MV-4-11 (cell line): Measurements from ENCODE around the gene CAVIN2.

Experiments
- DNase-seq: peaks from one replicate; lab custom pipeline; 2025; lab: John Stamatoyannopoulos, UW

CAVIN2 gene, protein sequence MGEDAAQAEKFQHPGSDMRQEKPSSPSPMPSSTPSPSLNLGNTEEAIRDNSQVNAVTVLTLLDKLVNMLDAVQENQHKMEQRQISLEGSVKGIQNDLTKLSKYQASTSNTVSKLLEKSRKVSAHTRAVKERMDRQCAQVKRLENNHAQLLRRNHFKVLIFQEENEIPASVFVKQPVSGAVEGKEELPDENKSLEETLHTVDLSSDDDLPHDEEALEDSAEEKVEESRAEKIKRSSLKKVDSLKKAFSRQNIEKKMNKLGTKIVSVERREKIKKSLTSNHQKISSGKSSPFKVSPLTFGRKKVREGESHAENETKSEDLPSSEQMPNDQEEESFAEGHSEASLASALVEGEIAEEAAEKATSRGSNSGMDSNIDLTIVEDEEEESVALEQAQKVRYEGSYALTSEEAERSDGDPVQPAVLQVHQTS

DNA sequence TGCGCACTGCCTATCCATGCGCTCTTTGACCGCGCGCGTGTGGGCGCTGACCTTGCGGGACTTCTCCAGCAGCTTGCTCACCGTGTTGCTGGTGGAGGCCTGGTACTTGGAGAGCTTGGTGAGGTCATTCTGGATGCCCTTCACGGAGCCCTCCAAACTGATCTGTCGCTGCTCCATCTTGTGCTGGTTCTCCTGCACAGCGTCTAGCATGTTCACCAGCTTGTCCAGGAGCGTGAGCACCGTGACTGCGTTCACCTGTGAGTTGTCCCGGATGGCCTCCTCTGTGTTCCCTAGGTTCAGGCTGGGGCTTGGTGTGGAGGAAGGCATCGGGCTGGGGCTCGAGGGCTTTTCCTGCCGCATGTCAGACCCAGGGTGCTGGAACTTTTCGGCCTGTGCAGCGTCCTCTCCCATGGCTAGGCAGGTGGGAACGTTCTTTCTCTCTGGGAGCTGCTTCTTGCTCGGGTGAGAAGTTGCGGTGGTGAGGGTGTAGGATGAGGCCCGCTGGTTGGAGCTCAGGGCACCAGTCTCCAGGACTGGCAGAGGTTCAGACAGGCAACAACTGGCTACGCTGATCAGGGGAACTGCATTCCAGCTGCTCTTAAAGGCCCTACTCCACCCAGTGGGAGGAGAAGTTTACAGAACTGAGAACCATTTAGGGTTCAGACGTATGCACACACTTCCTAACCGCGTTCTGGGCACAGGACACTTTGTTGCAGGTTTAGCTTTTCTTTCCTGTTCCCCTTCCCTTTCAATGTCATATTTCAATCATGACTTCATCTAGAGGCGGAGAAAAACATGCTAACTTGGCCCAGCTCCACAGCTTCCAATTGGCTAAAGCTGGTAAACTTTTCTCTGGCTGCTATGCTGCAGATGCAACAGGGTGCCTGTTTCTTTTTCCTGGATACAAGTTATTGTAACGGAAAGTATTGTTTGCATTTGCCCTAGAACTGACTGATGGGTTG is at the start of gene CAVIN2:
Gene CAVIN2 (minus strand): TSS at position 574 of the 962 bp plus-strand sequence. CDS start 163 bp downstream, at position 411.
- peak; percentile 76 for DNase-seq

DNA sequence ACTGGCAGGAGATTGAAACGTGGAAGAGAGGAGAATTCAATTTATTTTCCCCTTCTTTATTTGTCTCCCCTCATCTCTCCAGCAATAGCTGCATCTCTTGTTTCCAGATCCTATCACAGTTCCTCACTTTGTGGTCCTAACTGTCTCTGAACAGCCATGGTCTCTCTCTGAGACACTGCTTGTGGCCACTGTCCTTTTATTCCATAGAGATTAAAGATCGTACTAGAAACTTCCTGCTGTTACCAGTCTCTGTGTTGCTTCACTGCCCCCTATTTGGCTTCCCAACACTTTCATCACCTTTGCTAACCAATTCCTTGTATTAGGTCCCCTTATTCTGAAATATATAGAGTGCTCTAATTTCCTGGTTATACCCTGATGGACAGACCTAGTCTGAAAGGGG is 48.9 kb upstream of the CAVIN2 start:
- no peak for DNase-seq

DNA sequence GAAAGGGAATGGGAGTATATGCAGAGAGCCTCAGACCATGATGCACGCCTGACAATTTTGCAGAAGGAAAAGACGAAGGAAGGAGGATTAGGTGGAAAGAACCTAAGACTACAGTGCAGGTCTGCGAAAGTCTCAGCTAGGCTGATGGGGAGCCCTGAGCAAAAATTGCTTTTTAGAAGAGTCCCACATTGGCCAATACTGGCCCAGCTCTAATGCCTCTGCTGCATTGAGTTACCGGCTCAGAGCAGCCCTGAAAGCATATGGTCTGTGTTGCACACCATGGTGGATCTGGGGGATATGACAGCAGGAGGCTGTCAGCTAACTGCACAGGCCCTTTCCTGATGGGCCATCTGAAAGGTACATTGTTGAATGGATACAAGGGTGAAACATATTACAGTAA is 48.3 kb upstream of the CAVIN2 start:
- DNase-seq = no peak

DNA sequence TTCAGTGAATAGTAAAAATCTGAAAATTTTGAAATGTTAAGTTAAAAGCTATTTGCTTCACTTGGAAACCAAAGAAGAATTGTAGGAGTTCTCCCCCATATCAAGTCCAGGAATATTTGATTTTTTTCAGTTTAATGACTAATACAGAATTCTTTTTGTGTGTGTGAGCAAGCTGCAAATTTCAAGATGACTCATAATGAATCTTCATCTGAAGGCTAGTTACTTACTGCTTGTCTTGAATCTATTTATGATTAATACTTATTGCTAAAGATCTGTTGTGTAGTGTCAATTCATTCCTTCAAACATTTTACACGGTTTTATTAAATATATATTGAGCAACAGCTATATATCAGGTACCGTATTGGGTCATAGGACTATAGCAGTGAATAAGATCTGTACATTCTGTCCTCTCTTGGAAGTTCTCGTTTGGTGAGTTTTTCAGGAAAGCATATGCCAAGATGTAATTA is 47.8 kb upstream of the CAVIN2 start:
- no peak for DNase-seq

DNA sequence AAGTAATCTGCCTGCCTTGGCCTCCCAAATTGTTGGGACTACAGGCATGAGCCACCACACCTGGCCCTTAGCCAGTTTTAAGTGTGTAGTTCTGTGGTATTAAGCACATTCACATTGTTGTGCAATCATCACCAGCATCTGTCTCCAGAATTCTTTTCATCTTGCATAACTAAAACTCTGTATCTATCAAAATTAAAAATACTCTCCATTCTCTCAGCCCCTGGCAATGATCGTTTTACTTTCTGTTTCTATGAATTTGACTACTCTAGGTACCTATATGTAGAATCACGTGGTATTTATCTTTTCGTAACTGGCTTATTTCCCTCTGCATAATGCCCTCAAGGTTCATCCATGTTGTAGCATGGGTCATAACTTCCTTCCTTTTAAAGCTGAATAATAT is 45.5 kb upstream of the CAVIN2 start:
- peak; percentile 57 for DNase-seq

DNA sequence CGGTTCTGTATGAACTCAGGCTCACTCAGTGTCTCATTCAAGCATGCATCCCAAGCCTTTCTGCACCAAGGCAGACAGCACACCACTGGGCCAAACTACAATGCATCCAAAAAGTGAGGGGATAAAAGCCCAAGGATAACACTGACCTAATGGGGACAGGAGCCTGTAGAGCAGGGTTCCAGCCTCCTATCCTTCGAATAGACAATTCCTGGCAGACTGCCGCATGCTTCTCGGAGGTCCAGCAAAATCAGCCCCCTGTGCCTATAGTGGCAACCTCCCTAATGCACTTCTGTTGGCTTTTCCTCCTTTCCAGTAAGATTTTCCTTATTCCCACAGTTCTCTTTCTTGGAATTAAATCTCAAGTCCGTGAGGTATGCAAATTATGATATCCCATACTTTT is 44.8 kb upstream of the CAVIN2 start:
- no peak for DNase-seq

DNA sequence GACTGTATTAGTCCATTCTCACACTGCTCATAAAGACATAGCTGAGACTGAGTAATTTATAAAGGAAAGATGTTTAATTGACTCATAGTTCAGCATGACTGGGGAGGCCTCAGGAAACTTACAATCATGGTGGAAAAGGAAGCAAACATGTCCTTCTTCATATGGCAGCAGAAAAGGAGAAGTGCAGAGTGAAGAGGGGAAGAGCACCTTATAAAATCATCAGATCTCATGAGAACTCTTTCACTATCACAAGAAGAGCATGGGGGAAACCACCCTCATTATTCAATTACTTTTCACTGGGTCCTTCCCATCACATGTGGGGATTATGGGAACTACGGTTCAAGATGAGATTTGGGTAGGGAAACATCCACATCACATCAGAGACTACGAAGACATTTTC is 43.0 kb upstream of the CAVIN2 start:
- peak; percentile 28 for DNase-seq

DNA sequence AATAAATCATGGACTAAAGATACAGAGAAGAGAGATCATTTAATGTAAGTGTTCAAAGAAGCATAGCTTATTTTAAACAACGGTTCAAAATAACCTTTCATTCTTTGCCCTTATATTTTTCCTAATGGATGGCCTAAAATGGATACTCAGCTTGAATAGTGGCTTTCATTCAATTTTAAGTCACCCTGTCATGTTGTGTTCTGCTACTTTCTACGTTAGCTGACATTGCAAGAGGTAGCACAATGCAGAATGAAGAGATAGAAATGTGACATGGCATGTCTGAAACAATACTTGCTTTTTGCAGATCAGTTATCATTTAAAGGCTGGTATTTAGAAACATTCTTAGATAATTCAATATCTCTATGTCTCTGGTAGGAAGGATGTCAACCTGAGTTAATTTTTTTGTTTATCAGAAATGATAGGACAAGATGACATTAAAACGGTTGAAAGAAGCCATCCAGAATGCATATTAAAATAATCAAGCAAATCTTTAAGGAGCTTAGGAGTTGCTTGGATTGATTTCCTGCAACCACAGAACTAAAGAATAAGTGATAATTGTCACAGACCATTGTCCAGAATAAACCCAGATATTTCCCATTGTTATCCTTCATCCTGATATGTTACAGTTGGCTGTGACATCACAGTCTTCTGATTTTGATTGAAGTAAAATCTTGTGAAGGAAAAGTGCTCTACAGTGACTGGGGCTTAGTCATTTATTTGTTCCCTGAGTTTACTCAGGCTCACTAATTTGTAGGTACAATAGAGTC is 41.7 kb upstream of the CAVIN2 start:
- DNase-seq = no peak

DNA sequence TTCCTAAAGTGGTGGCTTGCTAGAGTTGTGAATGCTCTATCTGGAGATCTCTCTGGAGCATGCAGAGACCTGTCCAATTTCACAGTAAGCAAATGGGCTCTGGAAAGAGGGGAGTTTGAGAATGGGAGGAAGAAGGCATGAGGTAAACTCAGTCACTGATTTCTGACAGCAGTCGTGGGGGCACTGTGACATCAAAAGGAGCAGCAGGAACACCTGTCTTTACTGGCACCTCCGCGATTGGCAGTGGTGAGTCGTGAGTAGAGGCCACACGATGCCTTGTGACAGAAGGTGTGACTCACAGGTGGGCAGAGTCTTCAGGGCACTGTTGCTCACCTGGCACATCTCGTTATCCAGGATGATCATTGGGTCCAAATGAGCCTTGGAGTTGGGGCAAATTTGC is 38.8 kb upstream of the CAVIN2 start:
- no peak for DNase-seq

DNA sequence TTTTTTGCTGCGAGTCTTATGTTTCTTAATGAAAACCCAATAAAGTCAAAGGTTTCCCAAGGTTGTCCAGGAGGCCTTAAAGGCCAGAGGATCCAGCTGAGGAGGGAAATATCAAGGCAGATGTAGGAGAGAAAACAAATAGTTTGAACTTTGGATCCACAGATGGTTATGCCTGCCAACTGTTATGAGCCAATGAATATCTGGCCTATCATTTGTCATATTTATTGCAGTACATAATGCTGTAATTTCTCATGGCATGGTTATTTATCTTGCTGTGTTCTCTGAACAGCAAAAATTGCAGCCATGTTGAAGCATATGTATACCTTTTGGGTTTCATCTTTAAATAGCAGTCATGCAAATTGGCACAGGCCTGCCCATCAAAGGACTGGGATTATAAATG is 38.2 kb upstream of the CAVIN2 start:
- DNase-seq = no peak

DNA sequence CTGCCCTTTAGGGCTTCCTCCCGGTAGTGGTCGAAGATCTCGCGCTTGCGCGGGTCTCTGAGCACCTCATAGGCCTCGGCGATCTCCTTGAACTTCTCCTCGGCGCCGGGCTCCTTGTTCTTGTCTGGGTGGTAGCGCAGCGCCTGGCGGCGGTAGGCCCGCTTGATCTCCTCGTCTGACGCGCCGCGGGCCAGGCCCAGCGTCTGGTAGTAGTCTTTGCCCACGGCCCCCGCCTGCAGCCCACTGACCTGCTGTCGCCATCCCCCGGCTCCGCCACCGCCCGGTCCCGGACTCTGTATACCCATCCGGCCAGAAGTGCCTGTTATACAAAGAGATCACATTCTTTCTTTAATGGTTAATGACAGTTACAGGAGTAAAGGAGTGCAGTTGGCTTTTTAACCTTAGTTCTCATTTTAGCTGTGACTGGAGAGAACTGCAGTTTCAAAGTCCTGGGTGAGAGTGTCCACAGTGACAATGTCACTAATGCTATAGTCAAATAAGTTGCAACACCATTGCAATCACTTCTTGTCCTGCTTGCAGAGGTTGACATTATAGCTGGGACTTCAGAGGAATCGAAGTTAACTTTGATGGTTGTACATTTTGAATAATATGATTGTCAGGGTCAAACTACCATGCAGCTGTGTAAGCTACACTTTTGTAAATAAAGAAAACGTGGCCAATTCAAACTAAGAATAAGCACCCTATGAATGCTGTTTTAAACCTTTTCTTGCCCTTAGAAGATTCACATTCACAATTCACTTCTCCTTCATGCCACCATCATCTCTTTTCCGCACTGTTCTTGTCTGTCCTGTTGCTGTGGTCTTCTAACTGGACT is 35.3 kb upstream of the CAVIN2 start:
- DNase-seq = no peak

DNA sequence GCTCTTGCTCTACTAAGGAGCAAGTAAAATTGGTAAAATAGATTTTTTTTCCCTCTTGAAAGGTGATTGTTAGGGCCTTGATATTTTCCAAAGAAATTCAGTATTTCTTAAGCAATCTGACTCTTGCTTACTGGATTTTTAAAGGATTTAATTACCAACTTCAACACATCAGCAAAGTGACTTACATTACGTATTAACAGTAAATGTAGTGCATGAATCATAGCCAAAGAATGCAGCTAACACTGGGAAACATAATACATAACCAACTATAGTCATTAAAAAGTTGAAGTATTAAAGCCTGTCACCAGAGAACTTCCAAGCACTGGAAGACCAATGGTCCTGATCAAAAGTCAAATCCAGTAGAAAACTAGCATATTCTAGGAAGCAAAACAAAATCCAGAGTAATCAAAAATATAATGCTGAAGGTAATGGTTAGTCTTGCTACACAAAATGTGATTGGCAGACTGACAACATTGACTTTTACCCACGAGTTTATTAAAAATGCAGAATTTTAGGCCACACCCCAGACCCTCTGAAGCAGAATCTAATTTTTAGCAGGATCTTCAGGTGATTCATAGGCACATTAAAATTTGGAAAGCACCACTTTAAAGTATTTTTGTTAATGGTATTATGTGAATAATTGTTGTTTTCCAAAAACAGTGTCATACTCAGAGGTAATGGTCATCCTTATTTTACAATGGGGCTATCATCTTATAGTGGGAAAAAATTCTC is 31.8 kb upstream of the CAVIN2 start:
- DNase-seq = no peak

DNA sequence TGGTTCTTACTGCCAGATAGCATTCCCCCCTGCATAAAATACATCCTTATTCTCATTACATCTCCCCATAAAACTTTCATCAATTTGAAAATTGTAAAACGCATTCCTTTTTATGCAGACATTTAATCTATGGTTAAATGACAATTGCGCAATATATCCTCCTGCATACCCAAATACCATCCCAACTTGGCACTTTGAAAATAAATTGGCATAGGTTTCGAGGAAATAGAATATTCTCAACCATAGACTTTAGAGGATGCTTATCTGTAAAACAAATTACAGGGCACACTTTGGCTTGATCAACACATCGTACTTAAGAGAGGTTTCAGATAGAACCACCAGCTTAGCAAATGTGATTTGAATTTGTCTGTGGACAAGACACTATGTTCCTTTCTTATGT is 31.0 kb upstream of the CAVIN2 start:
- no peak for DNase-seq

DNA sequence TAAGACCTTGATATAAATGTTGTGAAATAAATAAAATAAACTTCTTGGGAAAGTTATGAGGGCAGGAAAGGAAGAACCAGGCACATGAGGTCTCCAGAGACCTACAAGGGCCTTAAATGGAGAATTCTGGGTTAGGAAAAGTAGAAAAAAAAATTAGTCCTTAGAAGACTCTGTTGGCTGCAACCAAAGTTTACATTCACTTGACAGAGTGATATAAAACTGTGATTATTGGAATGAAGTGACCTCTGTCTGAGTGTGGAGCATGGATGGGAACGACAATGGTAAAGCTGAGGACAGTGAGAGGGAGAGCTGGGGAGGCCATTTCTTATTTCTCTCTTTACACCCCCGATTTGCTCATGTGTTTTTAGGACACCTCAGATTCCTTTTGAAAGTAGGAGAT is 29.0 kb upstream of the CAVIN2 start:
- DNase-seq = no peak

DNA sequence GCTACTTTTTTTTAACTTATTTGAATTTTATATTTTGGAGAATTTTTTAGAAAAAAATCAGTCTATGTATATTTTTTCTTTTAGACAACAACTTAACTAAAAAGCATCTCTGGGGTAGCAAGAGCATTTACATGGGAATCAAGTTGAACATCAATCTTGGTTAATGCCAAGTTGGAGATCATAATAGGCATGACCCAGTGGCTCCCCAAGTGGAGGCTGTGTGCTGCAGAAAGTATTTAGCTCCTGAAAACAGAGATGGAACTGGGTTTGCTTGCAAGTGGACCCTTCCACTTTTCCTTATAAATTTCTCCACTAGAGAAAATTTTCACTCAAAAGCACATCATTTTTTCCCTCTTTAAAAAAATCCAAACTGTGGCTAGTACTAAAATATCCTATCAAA is 23.9 kb upstream of the CAVIN2 start:
- DNase-seq = no peak

DNA sequence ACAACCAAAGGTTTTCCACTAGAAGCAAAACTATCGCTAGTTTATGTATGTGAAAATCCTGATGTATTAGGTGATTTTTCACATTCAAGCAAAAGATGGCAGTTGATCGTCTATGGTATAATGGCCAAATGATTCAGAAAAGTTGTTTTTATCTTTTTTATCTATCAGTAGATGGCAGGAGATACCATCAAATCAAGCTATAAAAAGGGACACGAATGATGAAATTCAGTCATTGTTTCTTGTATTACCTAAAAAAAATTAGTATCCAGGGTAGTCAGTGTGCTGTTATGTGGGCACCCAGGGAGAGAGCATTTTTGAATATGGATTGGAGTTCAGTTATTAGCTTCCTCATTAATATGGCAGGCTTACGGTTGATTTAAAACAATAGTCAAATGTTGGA is 22.9 kb upstream of the CAVIN2 start:
- DNase-seq = no peak

DNA sequence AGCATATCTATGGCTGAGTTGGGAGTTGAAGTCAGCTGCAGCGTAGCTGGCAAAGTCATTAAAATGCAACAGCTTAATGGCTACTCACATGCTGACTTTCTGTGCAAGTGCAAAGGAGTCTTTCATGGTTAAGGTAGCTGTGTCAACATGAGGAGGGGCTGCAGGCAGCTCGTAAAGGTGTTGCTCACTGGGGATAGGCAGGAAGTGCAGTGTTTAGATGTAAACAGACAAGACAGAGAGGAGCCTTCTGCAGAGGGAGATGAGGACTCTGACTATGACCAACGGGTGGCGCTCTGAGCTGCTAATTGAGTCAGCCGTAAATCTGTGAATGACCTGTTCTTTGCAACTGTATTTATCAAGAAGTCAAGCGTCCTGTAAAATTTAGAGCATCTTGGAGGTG is 22.3 kb upstream of the CAVIN2 start:
- no peak for DNase-seq

DNA sequence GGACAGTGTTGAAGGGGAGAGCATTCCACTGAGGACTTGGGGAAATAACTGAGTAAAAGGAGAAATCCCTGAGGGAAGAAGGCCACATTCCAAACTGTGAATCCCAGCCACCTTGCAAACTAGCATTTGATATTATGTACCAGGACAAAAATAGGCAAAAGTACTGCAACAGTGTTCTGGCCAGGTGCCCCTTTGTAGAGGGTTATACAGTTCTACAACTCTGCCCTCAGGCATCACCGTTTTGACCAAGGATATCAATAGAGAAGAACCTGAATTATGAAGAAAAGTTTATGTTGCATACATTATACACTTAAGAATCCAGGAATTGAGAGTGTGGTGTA is 20.6 kb upstream of the CAVIN2 start:
- DNase-seq = no peak

DNA sequence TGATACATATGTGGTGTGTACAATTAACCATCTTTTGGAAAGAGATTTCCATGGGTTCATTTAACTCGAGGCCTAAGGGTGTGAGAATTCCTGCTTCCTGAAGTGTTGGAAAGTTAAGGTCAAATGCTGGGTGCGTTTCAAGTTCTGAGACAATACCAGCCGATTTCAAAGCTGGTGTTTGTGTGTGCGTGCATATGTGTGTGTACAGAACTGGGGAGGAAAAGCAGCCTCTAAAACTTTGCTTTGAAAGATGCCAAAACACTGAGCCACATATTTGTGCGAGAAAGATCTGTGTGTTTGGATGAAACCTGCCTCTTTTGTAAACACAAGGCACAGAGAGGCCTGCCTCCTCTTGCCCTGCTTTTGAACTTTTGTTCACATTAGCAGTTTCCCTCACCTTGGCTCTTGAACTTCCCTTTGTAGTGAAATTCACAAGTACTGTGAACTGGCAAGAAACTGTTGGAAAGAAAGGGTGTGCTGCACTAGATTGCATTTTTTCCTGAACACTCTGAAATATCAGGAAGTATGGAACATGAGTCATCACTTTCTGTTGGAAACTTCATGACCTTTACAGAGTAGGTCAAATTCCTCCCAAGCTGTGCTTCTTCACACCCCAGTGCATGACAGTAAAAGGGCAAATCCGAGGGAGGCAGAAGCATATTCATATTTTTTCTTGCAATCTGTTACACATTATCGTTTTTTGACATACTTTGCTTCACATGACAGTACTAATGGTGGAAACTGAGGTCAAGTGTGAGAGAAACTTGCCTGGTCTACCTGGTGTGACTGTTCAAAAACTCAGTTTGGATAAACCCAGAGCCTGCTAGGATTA is 20.0 kb upstream of the CAVIN2 start:
- DNase-seq = peak; percentile 23

DNA sequence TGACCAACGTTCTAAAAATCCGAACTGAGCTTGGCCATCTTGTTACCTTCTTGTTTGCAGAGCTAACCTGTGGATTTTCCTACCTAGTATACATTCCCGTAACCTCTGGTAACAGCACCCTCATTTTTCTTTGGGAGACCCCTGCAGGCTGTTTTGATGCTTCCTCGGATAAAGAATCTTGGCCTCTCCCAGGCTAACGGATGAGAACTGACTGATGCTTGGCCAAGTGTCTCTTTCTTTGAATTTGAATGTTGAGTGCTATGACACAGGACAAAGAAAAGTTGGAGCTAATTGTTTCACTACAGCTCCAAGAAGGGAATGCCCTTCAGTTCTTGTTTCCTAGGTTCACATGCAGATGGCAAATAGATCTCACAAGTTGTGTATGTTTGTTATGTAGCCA is 19.3 kb upstream of the CAVIN2 start:
- no peak for DNase-seq
